HUES6 (cell line): ENCODE measurements around the gene CCDC188.

Experiments
- H3K27ac ChIP-seq: 2 replicates; pipeline ENCODE4 v1.7.0; 2013; ENCODE audit warnings: low read depth, mild to moderate bottlenecking, low read length, inconsistent platforms
- H3K27me3 ChIP-seq: 2 replicates; pipeline ENCODE4 v1.6.1; 2013; ENCODE audit warnings: low read length; ENCODE audit not compliant: control insufficient read depth, insufficient read depth
- H3K36me3 ChIP-seq: 2 replicates; pipeline ENCODE4 v1.6.1; 2013; ENCODE audit warnings: low read length; ENCODE audit not compliant: control insufficient read depth, insufficient read depth
- H3K4me1 ChIP-seq: 2 replicates; pipeline ENCODE4 v1.6.1; 2013; ENCODE audit warnings: low read length; ENCODE audit not compliant: control insufficient read depth, insufficient read depth
- H3K4me3 ChIP-seq: 2 replicates; pipeline ENCODE4 v1.5.1; 2013; ENCODE audit warnings: low read depth, low read length
- H3K9ac ChIP-seq: one replicate; pipeline ENCODE4 v1.6.1; 2013; ENCODE audit warnings: mild to moderate bottlenecking, low read length
- H3K9me3 ChIP-seq: 2 replicates; pipeline ENCODE4 v1.6.1; 2013; ENCODE audit warnings: low read depth, low read length; ENCODE audit not compliant: control insufficient read depth, insufficient read depth

Gene CCDC188

GRCh38 chr22:20176421-20177085 is 25.7 kb upstream of the CCDC188 start:
- Histone ChIP-seq H3K4me3 (no peak overlapping the region), H3K9ac (no peak overlapping the region), H3K36me3 (no peaks in the 10 kb centered on the region), H3K4me1 (no peaks in the 10 kb centered on the region; the same call in 1 of the 2 replicates), H3K9me3 (no peaks in the 10 kb centered on the region), H3K27me3 (no peaks in the 10 kb centered on the region), H3K27ac (no peak overlapping the region)

- H3K36me3 ChIP-seq, result no peaks in the 10 kb centered on the region
- no peak overlapping the region for H3K4me3 ChIP-seq
- H3K27me3 ChIP-seq, result no peaks in the 10 kb centered on the region
- H3K27ac ChIP-seq, result no peak overlapping the region
- no peaks in the 10 kb centered on the region; the same call in 1 of the 2 replicates for H3K4me1 ChIP-seq
- no peak overlapping the region for H3K9ac ChIP-seq
- H3K9me3 ChIP-seq, result no peaks in the 10 kb centered on the region
Measured at GRCh38 chr22:20175597-20175900, 24.7 kb upstream of the CCDC188 start.

GRCh38 chr22:20174785-20175596 is 24.1 kb upstream of the CCDC188 start:
- Histone ChIP-seq H3K27ac (no peak overlapping the region), H3K36me3 (no peaks in the 10 kb centered on the region), H3K9me3 (no peaks in the 10 kb centered on the region), H3K27me3 (no peaks in the 10 kb centered on the region), H3K4me3 (no peak overlapping the region), H3K4me1 (no peaks in the 10 kb centered on the region; the same call in 1 of the 2 replicates), H3K9ac (no peak overlapping the region)

- H3K4me3 ChIP-seq, result no peak overlapping the region
- H3K27ac ChIP-seq, result no peak overlapping the region
- H3K9me3 ChIP-seq, result no peaks in the 10 kb centered on the region
- no peaks in the 10 kb centered on the region for H3K27me3 ChIP-seq
- H3K4me1 ChIP-seq, result no peaks in the 10 kb centered on the region; the same call in 1 of the 2 replicates
- H3K36me3 ChIP-seq, result no peaks in the 10 kb centered on the region
- H3K9ac ChIP-seq, result no peak overlapping the region
Measured at GRCh38 chr22:20173772-20174171, 22.9 kb upstream of the CCDC188 start.

- H3K4me1 ChIP-seq, result no peaks in the 10 kb centered on the region; the same call in 1 of the 2 replicates
- no peak overlapping the region for H3K27ac ChIP-seq
- no peak overlapping the region for H3K4me3 ChIP-seq
- no peak overlapping the region for H3K9ac ChIP-seq
- no peaks in the 10 kb centered on the region for H3K36me3 ChIP-seq
- no peaks in the 10 kb centered on the region for H3K9me3 ChIP-seq
- H3K27me3 ChIP-seq, result no peaks in the 10 kb centered on the region
Measured at GRCh38 chr22:20173246-20173645, 22.4 kb upstream of the CCDC188 start.

- Histone ChIP-seq H3K9me3 (no peaks in the 10 kb centered on the region), H3K4me3 (no peak overlapping the region), H3K9ac (no peak overlapping the region), H3K4me1 (no peaks in the 10 kb centered on the region; the same call in 1 of the 2 replicates), H3K36me3 (no peaks in the 10 kb centered on the region), H3K27ac (no peak overlapping the region), H3K27me3 (no peaks in the 10 kb centered on the region)
Measured at GRCh38 chr22:20172141-20172613, 21.3 kb upstream of the CCDC188 start.

GRCh38 chr22:20171288-20172140 is 20.7 kb upstream of the CCDC188 start:
- Histone ChIP-seq H3K36me3 (no peaks in the 10 kb centered on the region), H3K9ac (no peak overlapping the region), H3K4me1 (no peaks in the 10 kb centered on the region), H3K9me3 (no peaks in the 10 kb centered on the region), H3K27ac (no peak overlapping the region), H3K27me3 (no peaks in the 10 kb centered on the region), H3K4me3 (no peak overlapping the region)

- H3K27ac ChIP-seq, result no peak overlapping the region
- H3K36me3 ChIP-seq, result no peaks in the 10 kb centered on the region
- H3K27me3 ChIP-seq, result no peaks in the 10 kb centered on the region
- no peaks in the 10 kb centered on the region for H3K4me1 ChIP-seq
- no peak overlapping the region for H3K9ac ChIP-seq
- no peak overlapping the region for H3K4me3 ChIP-seq
- H3K9me3 ChIP-seq, result no peaks in the 10 kb centered on the region
Measured at GRCh38 chr22:20170170-20170569, 19.3 kb upstream of the CCDC188 start.

GRCh38 chr22:20169253-20169822 is 18.5 kb upstream of the CCDC188 start:
- H3K36me3 ChIP-seq, result no peaks in the 10 kb centered on the region
- no peaks in the 10 kb centered on the region for H3K9me3 ChIP-seq
- H3K27ac ChIP-seq, result no peak overlapping the region
- no peaks in the 10 kb centered on the region for H3K4me1 ChIP-seq
- no peaks in the 10 kb centered on the region for H3K27me3 ChIP-seq
- H3K4me3 ChIP-seq, result no peak overlapping the region
- H3K9ac ChIP-seq, result no peak overlapping the region

- no peaks in the 10 kb centered on the region for H3K36me3 ChIP-seq
- no peak overlapping the region for H3K27ac ChIP-seq
- no peaks in the 10 kb centered on the region for H3K4me1 ChIP-seq
- H3K9me3 ChIP-seq, result no peaks in the 10 kb centered on the region; the same call in 1 of the 2 replicates
- H3K4me3 ChIP-seq, result no peak overlapping the region
- H3K9ac ChIP-seq, result no peak overlapping the region
- H3K27me3 ChIP-seq, result no peaks in the 10 kb centered on the region
Measured at GRCh38 chr22:20167643-20168322, 16.9 kb upstream of the CCDC188 start.
